ENCODE measurements around the gene CRYBG1.

Gene CRYBG1

DNA sequence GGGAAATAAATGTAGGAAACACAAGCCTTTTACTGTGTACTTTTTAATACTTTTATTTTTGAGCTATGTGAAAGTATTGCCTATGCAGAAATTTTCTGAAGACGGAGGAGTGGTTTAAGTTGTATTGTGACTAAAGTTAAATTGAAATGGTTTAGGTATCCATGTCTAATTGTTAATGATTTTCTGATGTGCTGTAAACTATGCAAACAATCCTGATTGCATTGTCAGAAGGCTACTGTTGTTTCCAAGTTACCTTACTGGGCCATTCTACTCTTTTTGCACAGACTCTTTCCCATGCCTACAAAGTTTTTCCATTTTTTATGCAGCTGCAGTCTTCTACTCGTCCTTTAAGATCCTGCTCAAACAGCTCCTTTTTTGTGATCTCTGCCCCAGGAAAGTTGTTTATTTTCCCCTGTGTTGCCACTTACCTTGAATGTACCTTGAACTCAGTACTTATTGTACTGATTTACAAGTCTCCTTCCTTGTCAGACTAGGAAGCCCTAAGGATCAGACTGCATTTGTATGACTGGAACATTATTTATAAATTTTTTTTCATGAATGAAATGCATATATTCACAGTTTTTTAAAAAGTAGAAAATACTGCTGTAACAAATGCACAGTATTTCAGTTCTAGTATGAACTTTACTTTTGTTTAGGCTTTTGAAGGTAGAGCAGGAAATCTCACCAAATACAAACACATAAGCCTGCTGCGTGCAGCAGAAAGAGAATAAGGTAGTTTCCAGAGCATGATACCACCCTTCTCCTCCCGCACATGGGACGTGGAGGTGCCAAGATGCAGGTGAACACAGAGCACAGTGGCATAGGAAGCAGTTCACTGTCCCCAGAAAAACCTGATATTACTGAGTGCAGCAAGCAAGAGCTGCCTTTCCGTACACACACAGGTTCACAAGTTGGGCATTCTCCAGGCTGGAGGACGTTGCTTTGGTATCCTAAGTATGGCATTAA, 97.8 kb downstream of the CRYBG1 start:
- TF ChIP-seq, protein P1, sequence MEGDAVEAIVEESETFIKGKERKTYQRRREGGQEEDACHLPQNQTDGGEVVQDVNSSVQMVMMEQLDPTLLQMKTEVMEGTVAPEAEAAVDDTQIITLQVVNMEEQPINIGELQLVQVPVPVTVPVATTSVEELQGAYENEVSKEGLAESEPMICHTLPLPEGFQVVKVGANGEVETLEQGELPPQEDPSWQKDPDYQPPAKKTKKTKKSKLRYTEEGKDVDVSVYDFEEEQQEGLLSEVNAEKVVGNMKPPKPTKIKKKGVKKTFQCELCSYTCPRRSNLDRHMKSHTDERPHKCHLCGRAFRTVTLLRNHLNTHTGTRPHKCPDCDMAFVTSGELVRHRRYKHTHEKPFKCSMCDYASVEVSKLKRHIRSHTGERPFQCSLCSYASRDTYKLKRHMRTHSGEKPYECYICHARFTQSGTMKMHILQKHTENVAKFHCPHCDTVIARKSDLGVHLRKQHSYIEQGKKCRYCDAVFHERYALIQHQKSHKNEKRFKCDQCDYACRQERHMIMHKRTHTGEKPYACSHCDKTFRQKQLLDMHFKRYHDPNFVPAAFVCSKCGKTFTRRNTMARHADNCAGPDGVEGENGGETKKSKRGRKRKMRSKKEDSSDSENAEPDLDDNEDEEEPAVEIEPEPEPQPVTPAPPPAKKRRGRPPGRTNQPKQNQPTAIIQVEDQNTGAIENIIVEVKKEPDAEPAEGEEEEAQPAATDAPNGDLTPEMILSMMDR (IDR thresholded peaks at IDR 0.05; ENCODE audit: low read depth, low read length), result no peak
- H3K4me3 ChIP-seq (ENCODE audit: low read depth, low read length), result no peak overlapping the region
- no peak for DNase-seq (ENCODE audit: low read depth, low spot score)
- in situ Hi-C loops (cut with HindIII; ENCODE audit: low sequenced_read_pairs), result no loop called here

DNA sequence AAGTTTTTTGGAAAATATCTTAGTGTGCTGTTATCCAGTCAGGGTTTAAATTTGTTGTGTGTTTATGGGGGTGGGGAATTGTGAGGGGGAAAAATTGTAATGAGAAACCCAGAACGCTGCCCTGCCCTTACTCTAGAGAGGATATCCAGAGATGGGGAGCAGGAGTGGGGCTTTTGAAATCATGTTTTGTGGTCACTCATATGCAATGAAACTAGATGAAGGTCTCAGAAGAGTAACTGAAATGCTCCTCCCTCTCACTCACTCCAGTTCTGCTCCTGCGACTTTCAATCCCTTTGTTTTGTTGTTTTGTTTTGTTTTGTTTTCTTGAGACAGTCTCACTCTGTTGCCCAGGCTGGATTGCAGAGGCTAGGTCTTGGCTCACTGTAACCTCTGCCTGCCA, 100.0 kb downstream of the CRYBG1 start:
- in situ Hi-C loops (cut with HindIII; ENCODE audit: low sequenced_read_pairs), result no loop called here

DNA sequence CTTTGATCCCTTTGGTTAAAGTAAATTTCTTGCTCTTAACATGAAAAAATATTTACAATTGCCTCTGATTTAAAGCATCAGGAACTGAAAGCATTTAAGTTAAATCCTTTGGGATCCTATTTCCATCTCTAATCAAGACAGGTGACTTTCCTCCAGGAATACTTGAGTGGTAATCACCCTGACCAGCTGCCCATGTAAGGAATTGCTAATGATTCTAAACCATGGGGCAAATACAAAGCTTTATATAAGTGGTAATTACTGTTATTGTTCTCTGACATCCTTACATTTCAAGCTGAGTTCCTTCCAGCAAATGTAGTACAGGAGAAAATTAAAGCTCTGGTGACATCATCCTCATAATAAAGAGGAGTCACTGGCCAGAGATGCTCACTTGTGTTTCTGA, 100.6 kb downstream of the CRYBG1 start:
- in situ Hi-C loops (cut with HindIII; ENCODE audit: low sequenced_read_pairs), result no loop called here

More for the DNA sequence above, 100.0 kb downstream of the CRYBG1 start:
- TF ChIP-seq, protein P1 (IDR thresholded peaks at IDR 0.05; ENCODE audit: low read depth, low read length), result no peak
- DNase-seq (ENCODE audit: low read depth, low spot score), result no peak
- H3K4me3 ChIP-seq (ENCODE audit: low read depth, low read length), result no peak overlapping the region

DNA sequence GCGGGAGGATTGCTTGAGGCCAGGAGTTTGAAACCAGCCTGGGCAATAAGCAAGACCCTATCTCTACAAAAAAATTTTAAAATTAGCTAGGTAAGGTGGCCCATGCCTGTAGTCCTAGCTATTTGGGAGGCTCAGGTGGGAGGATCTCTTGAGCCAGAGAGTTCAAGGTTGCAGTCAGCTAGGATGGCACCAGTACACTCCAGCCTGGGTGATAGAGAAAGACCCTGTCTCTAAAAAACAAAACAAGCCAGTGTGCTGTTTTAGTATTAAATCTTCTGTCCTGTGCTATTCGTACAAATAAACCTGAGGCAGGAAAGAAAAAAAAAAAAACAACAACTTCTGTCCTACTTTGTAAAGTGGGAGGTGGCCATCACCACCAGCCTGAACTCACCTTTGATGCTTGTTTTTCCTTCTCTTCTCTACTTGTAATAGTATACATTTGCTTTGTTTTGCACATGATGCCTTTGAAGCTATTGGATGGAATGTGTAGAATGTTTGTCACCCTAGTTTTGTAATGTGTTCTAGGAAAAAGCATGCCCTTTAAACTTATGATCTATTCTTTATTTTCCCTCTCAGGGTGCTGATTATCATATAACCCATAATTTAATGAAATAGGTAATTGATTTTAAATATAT, 102.5 kb downstream of the CRYBG1 start:
- no peak for DNase-seq (ENCODE audit: low read depth, low spot score)
- in situ Hi-C loops (cut with HindIII; ENCODE audit: low sequenced_read_pairs), result no loop called here
- no peak overlapping the region for H3K4me3 ChIP-seq (ENCODE audit: low read depth, low read length)
- TF ChIP-seq, protein P1 (IDR thresholded peaks at IDR 0.05; ENCODE audit: low read depth, low read length), result no peak

More for the DNA sequence above, 100.6 kb downstream of the CRYBG1 start:
- TF ChIP-seq, protein P1 (IDR thresholded peaks at IDR 0.05; ENCODE audit: low read depth, low read length), result no peak
- DNase-seq (ENCODE audit: low read depth, low spot score), result no peak
- no peak overlapping the region for H3K4me3 ChIP-seq (ENCODE audit: low read depth, low read length)

DNA sequence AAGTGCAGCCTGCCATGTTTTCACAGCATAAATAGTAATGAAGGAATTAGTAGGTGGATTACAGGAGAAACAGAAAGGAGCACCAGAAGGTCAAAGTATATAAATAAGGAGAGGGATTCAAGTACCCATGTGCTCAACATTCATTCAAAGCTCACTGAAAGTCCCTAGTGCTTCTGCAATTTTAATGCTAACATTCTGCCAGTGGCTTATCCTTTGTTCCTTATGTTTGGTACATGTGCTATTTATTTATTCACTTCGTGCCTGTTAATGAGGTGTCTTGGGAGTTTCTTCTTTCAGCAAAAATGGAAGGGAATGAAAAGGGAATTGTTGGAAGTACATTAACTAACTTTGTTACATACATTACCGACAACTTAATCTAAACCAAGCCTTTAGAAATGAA, 105.7 kb downstream of the CRYBG1 start:
- in situ Hi-C loops (cut with HindIII; ENCODE audit: low sequenced_read_pairs), result no loop called here
- H3K4me3 ChIP-seq (ENCODE audit: low read depth, low read length), result no peak overlapping the region
- TF ChIP-seq, protein P1 (IDR thresholded peaks at IDR 0.05; ENCODE audit: low read depth, low read length), result no peak
- no peak for DNase-seq (ENCODE audit: low read depth, low spot score)

DNA sequence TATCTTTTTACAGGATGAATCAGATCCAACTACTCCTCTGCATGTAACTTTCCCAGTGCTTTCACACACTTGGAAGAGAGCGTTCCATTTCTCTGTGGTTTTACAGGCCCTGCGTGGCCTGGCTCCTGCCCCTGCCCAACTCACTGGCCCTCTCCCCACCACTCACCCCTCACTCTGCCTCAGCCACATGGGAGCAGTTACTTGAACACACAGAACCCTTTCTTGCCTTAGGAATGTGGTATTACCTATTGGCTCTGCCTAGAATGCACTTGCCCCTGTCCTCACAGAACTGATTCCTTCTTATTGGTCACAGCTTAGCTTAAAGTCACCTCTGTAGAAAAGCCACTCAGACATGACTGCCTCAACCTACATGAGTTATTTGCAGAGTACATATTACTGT, 108.4 kb downstream of the CRYBG1 start:
- in situ Hi-C loops (cut with HindIII; ENCODE audit: low sequenced_read_pairs), result no loop called here
- H3K4me3 ChIP-seq (ENCODE audit: low read depth, low read length), result no peak overlapping the region
- TF ChIP-seq, protein P1 (IDR thresholded peaks at IDR 0.05; ENCODE audit: low read depth, low read length), result no peak
- DNase-seq (ENCODE audit: low read depth, low spot score), result no peak
